AG09309 (cell line): ENCODE measurements around the gene ZNF185.
A peak's percentile ranks its signal among the peaks of the same experiment; 100 is the strongest.

ENCODE experiments used
- DNase-seq: peaks from one replicate; pipeline ENCODE4 v3.0.0-alpha.2; 2010; ENCODE audit warnings: low read depth
- H3K4me3 ChIP-seq: 2 replicates; pipeline ENCODE4 v1.5.1; 2011; ENCODE audit warnings: mild to moderate bottlenecking, low read depth, low read length, moderate library complexity; ENCODE audit not compliant: control insufficient read depth
- TF ChIP-seq, protein P1 (sequence below): IDR thresholded peaks from 2 replicates; pipeline ENCODE4 v1.5.1; 2011; ENCODE audit warnings: mild to moderate bottlenecking, low read depth, low read length, inconsistent platforms; ENCODE audit not compliant: insufficient read depth, control insufficient read depth; ENCODE audit errors: missing control alignments

ZNF185 gene

DNA sequence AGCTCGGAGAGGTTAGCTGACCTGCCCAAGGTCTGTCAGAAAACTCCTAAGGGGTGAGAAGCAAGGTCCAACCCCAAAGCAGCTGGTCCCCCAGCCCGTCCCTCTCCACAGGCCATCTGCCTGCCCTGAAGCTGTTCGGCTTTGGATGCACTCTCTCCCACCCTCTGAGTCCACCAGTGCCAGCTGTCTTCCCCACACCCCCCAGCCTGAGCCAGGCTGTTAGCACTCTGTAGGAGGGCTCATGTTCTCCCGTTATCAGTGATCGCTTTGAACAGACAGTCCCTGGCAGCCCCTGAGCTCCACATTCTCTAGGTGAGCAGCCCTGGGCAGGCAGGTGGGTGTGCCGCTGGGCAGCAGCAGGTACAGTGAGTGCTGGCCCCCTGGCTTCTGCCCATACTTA is 16.0 kb downstream of the ZNF185 start:
- TF ChIP-seq, protein P1, sequence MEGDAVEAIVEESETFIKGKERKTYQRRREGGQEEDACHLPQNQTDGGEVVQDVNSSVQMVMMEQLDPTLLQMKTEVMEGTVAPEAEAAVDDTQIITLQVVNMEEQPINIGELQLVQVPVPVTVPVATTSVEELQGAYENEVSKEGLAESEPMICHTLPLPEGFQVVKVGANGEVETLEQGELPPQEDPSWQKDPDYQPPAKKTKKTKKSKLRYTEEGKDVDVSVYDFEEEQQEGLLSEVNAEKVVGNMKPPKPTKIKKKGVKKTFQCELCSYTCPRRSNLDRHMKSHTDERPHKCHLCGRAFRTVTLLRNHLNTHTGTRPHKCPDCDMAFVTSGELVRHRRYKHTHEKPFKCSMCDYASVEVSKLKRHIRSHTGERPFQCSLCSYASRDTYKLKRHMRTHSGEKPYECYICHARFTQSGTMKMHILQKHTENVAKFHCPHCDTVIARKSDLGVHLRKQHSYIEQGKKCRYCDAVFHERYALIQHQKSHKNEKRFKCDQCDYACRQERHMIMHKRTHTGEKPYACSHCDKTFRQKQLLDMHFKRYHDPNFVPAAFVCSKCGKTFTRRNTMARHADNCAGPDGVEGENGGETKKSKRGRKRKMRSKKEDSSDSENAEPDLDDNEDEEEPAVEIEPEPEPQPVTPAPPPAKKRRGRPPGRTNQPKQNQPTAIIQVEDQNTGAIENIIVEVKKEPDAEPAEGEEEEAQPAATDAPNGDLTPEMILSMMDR = no peak
- H3K4me3 ChIP-seq = no peak overlapping the region
- DNase-seq = no peak

DNA sequence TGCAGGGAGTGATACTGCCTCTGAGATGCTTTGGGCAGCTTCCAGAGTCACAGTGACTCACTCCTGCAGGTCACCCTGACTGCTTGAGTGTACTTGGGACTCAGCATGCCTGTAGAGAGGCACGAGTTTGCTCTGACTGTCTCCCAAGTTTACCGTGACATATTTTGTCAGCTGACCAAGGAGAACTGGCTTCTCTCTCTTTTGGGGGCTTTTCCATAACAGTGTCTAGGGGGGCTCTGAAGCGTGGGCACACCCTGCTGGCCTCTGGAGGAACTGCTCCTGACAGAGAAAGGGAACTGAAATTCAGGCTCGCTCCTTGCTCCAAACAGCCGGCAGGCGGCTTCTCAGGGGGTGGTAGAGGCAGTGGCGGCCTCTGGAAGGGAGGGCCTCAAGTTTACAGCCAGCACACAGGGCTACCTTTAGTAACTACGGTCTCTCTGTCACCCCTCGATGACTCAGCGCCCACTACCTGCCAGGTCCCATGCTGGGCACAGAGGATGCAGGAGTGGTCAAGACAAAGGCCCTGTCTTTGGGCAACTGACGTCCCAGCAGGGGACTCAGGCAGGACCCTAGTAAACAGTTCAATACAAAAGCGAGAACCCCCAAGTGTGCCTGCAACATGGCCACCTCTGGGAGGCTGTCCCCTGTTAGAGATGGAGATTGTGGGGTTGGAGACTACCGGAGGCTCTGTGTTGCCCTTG is 17.8 kb downstream of the ZNF185 start:
- no peak for DNase-seq
- TF ChIP-seq, protein P1 = peak; percentile 60
- no peak overlapping the region for H3K4me3 ChIP-seq

DNA sequence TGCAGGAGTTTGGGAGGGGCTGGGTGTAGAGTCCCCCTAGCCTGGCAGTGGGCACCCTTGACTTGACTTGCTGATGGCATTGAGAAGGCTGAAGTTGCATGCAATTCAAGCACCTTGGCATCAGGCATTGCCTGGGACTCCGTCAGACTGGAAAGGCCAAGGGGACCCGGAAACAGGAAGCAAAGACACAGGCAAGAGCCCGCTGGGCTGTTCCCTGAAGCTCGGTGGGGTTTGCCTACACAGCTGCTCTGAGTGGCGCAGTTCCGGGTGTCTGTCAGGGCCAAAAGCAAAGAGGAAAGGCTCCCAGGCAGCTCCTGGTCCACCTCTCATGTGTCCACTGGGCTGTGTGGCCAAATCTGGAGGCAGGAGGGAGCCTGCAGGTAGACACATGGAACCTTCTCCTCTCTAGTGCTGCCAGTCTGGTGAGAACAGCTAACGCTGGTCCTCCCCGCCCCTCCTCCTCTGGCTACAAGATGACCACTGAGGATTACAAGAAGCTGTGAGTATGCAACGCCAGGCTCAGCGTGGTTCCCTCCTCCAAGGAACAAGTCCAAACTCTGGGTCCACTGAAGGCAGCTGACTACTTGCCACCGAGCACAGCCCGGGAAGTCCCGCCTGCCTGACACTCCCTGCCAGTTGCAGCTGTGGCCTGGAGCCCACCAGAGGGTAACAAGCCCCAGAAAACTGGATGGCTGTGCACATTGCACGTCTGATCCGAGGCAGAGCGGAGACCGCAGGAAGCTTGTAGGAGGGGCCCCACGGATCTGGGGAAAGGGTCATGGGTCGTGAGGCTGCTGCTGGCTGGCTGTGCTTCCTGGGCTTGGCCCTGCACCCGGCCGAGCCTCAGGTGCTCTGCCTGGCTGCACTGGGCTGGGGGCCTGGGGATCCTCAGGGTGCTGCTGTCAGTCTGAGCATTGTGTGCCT is 20.1 kb downstream of the ZNF185 start:
- H3K4me3 ChIP-seq = no peak overlapping the region
- no peak for DNase-seq
- TF ChIP-seq, protein P1 = no peak

DNA sequence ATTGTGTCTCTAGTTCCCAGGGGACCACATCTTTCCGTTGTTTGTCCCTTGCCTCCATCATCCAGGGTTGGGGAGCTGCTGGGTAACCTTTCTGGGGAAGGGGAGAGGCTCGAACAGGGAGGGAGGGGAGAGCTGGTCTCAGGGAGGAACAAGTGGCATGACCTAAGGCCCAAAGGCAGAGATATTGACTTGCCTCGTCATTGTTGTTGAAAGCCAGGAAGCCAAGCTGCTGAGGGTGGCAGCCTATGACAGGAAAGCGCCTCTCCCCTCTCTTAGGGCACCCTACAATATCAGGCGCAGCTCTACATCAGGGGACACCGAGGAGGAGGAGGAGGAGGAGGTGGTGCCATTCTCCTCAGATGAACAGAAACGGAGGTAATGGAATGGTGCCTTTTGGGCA is 20.8 kb downstream of the ZNF185 start:
- H3K4me3 ChIP-seq = no peak overlapping the region
- no peak for DNase-seq
- TF ChIP-seq, protein P1 = no peak

DNA sequence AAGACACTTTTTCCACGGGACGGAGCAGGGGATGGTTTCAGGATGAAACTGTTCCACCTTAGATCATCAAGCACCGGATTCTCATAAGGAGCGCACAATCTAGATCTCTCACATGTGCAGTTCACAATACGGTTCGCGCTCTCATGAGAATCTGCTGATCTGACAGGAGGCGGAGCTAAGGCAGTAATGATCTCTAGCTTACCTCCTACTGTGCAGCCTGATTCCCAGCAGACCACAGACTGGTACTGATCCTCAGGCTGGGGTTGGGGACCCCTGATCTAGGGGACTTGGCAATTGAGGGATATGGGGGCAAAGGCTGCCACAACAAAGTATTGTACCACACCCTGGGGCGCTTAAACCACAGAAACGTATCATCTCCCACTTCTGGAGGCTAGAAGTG is 25.7 kb downstream of the ZNF185 start:
- no peak overlapping the region for H3K4me3 ChIP-seq
- DNase-seq = no peak
- TF ChIP-seq, protein P1 = no peak

DNA sequence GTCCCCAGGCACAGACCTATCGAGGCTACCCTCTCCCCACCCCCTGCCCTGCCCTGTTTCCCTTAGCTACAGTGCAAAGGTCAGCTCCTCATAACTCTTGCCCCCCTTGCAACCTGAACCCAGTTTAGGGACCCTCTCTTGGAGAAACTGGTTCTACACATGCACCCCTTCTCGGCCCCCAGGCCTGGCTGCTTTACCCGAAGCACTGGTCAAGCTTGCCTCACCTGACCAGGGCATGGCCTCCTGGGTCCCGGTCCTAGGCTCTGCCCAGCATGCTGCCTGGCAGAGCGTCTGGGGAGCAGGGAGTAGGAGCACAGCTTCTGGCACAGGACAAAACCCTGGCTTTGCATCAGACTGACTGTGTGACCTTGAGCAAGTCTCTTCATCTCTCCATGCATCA is 28.0 kb downstream of the ZNF185 start:
- TF ChIP-seq, protein P1 = no peak
- H3K4me3 ChIP-seq = no peak overlapping the region
- DNase-seq = no peak
